CD4-positive, CD25-positive, alpha-beta regulatory T cell (primary cell): ENCODE data around the gene DLK2. TPM values are rescaled to one million over a fixed set of nuclear protein-coding genes. Genes with fewer than 3 reads are reported as not detected.
"Not testable (repeated sequence)": the region's sequence is repeated elsewhere in the genome, so short reads cannot be mapped to it uniquely, and the experiment has no call there.

Source experiments
- ATAC-seq, 2 donors: fragments of 150-1000 bp; cut with Tn5 transposase; one replicate each; pipeline ENCODE4 v1.10.0; 2021; ENCODE audit warnings: low read depth in 2 of 2, moderate number of reproducible peaks in 2 of 2, moderate library complexity in 1 of 2
- DNase-seq, 3 donors: peaks; one replicate each; pipeline versions ENCODE4 v3.0.0 to v3.0.0-alpha.2; 2012 to 2022; ENCODE audit warnings: mixed read lengths in 1 of 3
- H3K27ac ChIP-seq: one replicate; pipeline ENCODE4 v1.7.0; 2013; ENCODE audit warnings: mild to moderate bottlenecking, low read length; ENCODE audit not compliant: insufficient read depth, poor library complexity, severe bottlenecking
- H3K27me3 ChIP-seq: one replicate; pipeline ENCODE4 v1.7.0; 2013; ENCODE audit warnings: low read length; ENCODE audit not compliant: control insufficient read depth, insufficient read depth
- H3K36me3 ChIP-seq: one replicate; pipeline ENCODE4 v1.7.0; 2013; ENCODE audit warnings: mild to moderate bottlenecking, low read length, moderate library complexity; ENCODE audit not compliant: control insufficient read depth, insufficient read depth
- H3K4me1 ChIP-seq: 2 replicates; pipeline ENCODE4 v1.7.0; 2013; ENCODE audit warnings: mild to moderate bottlenecking, low read length; ENCODE audit not compliant: insufficient read depth, control insufficient read depth, poor library complexity, severe bottlenecking
- H3K4me3 ChIP-seq: one replicate; pipeline ENCODE4 v1.7.0; 2013; ENCODE audit warnings: low read depth, mild to moderate bottlenecking, low read length, moderate library complexity
- H3K9me3 ChIP-seq, 2 experiments: 1 replicate in 1 of 2; 2 replicates in 1 of 2; pipeline ENCODE4 v1.7.0; 2013; ENCODE audit warnings: low read length in 2 of 2, mild to moderate bottlenecking in 1 of 2, moderate library complexity in 1 of 2; ENCODE audit not compliant: control insufficient read depth in 2 of 2
- H3K27ac Mint-ChIP-seq, 3 donors: one replicate each; pipeline ENCODE4 v1.8.0; 2020 to 2022; ENCODE audit warnings: mild to moderate bottlenecking in 3 of 3, mixed read lengths in 3 of 3, moderate library complexity in 2 of 3
- H3K27me3 Mint-ChIP-seq: one replicate; pipeline ENCODE4 v1.8.0; 2022; ENCODE audit warnings: mild to moderate bottlenecking, mixed read lengths
- H3K36me3 Mint-ChIP-seq: one replicate; pipeline ENCODE4 v1.8.0; 2020; ENCODE audit warnings: mixed read lengths
- H3K4me1 Mint-ChIP-seq, 4 donors: one replicate each; pipeline ENCODE4 v1.8.0; 2020 to 2022; ENCODE audit warnings: mixed read lengths in 4 of 4, mild to moderate bottlenecking in 1 of 4
- H3K4me3 Mint-ChIP-seq, 4 donors: one replicate each; pipeline ENCODE4 v1.8.0; 2020 to 2022; ENCODE audit warnings: mild to moderate bottlenecking in 4 of 4, mixed read lengths in 4 of 4, moderate library complexity in 3 of 4
- H3K9me3 Mint-ChIP-seq, 7 donors: one replicate each; pipeline ENCODE4 v1.8.0; 2020 to 2022; ENCODE audit warnings: mixed read lengths in 7 of 7, mild to moderate bottlenecking in 3 of 7, moderate library complexity in 2 of 7
- polyA plus RNA-seq, 4 donors: library from polyadenylated mRNA; unstranded; fragments of 300-500 nt; fragmentation: Illumina TruSeq; gene quantifications; one replicate each; pipeline ENCODE4 v1.2.3, GENCODE V29; 2021
- total RNA-seq: library from RNA; stranded (reverse); gene quantifications from one replicate; pipeline ENCODE4 v1.2.3, GENCODE V29; 2022

The DLK2 gene
- total and polyA plus RNA-seq, 5 donors from 2014 or later: 0.20 to 0.87 (median 0.73) TPM; not detected in 1

- no peak for ATAC-seq
- H3K4me1 ChIP-seq: peaks cover 12% of the 10 kb centered on the region
- H3K27me3 ChIP-seq: peaks cover 8% of the 10 kb centered on the region
- Mint-ChIP-seq H3K27me3 (peaks cover 29% of the 10 kb centered on the region), H3K27ac (no peak overlapping the region), H3K4me3 (no peak overlapping the region), H3K9me3 (peaks cover 0 to 2% (median 0%) of the 10 kb centered on the region in 7 donors), H3K36me3 (no peaks in the 10 kb centered on the region), H3K4me1 (peaks cover 0 to 11% (median 5%) of the 10 kb centered on the region in 4 donors)
- peak in 1 of 3 donors; percentile 14 for DNase-seq
- H3K36me3 ChIP-seq: no peaks in the 10 kb centered on the region
- no peak overlapping the region for H3K27ac ChIP-seq
- H3K9me3 ChIP-seq: no peaks in the 10 kb centered on the region
- no peak overlapping the region for H3K4me3 ChIP-seq
Measured at GRCh38 chr6:43459535-43459934, 4.2 kb upstream of the DLK2 start.

- Mint-ChIP-seq H3K27me3 (peaks cover 29% of the 10 kb centered on the region), H3K4me1 (peaks cover 0 to 20% (median 5%) of the 10 kb centered on the region in 4 donors)
- H3K4me1 ChIP-seq: peaks cover 15% of the 10 kb centered on the region
- not testable (repeated sequence) for H3K4me3 ChIP-seq, H3K36me3 Mint-ChIP-seq, H3K27ac ChIP-seq, H3K27me3 ChIP-seq, H3K27ac Mint-ChIP-seq, H3K4me3 Mint-ChIP-seq, H3K9me3 ChIP-seq, DNase-seq, H3K36me3 ChIP-seq, H3K9me3 Mint-ChIP-seq, ATAC-seq
Measured at GRCh38 chr6:43458154-43458553, 2.8 kb upstream of the DLK2 start.

GRCh38 chr6:43457643-43458042, 2.3 kb upstream of the DLK2 start:
- peaks cover 15% of the 10 kb centered on the region for H3K4me1 ChIP-seq
- Mint-ChIP-seq H3K4me1 (peaks cover 0 to 20% (median 7%) of the 10 kb centered on the region in 4 donors), H3K36me3 (no peaks in the 10 kb centered on the region), H3K27ac (no peak overlapping the region), H3K27me3 (peaks cover 29% of the 10 kb centered on the region), H3K4me3 (no peak overlapping the region), H3K9me3 (peaks cover 0 to 2% (median 0%) of the 10 kb centered on the region in 7 donors)
- DNase-seq (no peak), ATAC-seq (no peak)
- H3K36me3 ChIP-seq: no peaks in the 10 kb centered on the region
- H3K9me3 ChIP-seq: no peaks in the 10 kb centered on the region
- no peak overlapping the region for H3K27ac ChIP-seq
- H3K4me3 ChIP-seq: no peak overlapping the region
- H3K27me3 ChIP-seq: peaks cover 5% of the 10 kb centered on the region

- Mint-ChIP-seq H3K27ac (peak overlapping the region in 2 of 3 donors; percentile 66 to 76), H3K36me3 (peaks cover 2% of the 10 kb centered on the region), H3K27me3 (peaks cover 16% of the 10 kb centered on the region), H3K9me3 (peaks cover 0 to 2% (median 0%) of the 10 kb centered on the region in 7 donors), H3K4me3 (peak overlapping the region; percentile 18 to 88 (median 81)), H3K4me1 (peaks cover 0 to 20% (median 7%) of the 10 kb centered on the region in 4 donors)
- ATAC-seq: peak; percentile 43 to 52
- Histone ChIP-seq H3K4me1 (peaks cover 15% of the 10 kb centered on the region), H3K36me3 (peaks cover 16% of the 10 kb centered on the region), H3K27ac (peak overlapping the region; percentile 45), H3K4me3 (no peak overlapping the region), H3K9me3 (no peaks in the 10 kb centered on the region), H3K27me3 (no peaks in the 10 kb centered on the region)
- peak; percentile 27 to 29 (median 28) for DNase-seq
Measured at GRCh38 chr6:43454696-43455530, 435 bp downstream of the DLK2 start.

- H3K27me3 ChIP-seq: no peaks in the 10 kb centered on the region
- Mint-ChIP-seq H3K4me3 (peak overlapping the region; percentile 18 to 88 (median 81)), H3K27me3 (peaks cover 14% of the 10 kb centered on the region), H3K4me1 (peaks cover 0 to 20% (median 7%) of the 10 kb centered on the region in 4 donors), H3K36me3 (peaks cover 4% of the 10 kb centered on the region), H3K9me3 (peaks cover 0 to 2% (median 0%) of the 10 kb centered on the region in 7 donors), H3K27ac (peak overlapping the region in 2 of 3 donors; percentile 24 to 60)
- H3K4me1 ChIP-seq: peaks cover 15% of the 10 kb centered on the region
- peak overlapping the region; percentile 45 for H3K27ac ChIP-seq
- DNase-seq (peak; percentile 49 to 71 (median 54)), ATAC-seq (peak; percentile 38 to 51)
- H3K9me3 ChIP-seq: no peaks in the 10 kb centered on the region
- no peak overlapping the region for H3K4me3 ChIP-seq
- H3K36me3 ChIP-seq: peaks cover 22% of the 10 kb centered on the region
Measured at GRCh38 chr6:43454290-43454695, 1.1 kb downstream of the DLK2 start.

- peaks cover 14% of the 10 kb centered on the region for H3K27me3 Mint-ChIP-seq
- H3K4me1 Mint-ChIP-seq: peaks cover 0 to 20% (median 7%) of the 10 kb centered on the region in 4 donors
- H3K36me3 Mint-ChIP-seq: peaks cover 5% of the 10 kb centered on the region
- DNase-seq: no peak
- H3K9me3 Mint-ChIP-seq: peaks cover 0 to 2% (median 0%) of the 10 kb centered on the region in 7 donors
- Histone ChIP-seq H3K27ac (no peak overlapping the region), H3K27me3 (no peaks in the 10 kb centered on the region), H3K4me1 (peaks cover 15% of the 10 kb centered on the region), H3K9me3 (no peaks in the 10 kb centered on the region), H3K36me3 (peaks cover 26% of the 10 kb centered on the region), H3K4me3 (no peak overlapping the region)
- peak overlapping the region; percentile 18 to 88 (median 81) for H3K4me3 Mint-ChIP-seq
- H3K27ac Mint-ChIP-seq: peak overlapping the region; percentile 24 to 66 (median 60)
- no peak for ATAC-seq
Measured at GRCh38 chr6:43453831-43454230, 1.5 kb downstream of the DLK2 start.

- peaks cover 36% of the 10 kb centered on the region for H3K36me3 ChIP-seq
- no peak for DNase-seq
- Mint-ChIP-seq H3K27me3 (peaks cover 14% of the 10 kb centered on the region), H3K27ac (no peak overlapping the region), H3K9me3 (peaks cover 0 to 2% (median 0%) of the 10 kb centered on the region in 7 donors), H3K4me1 (peaks cover 0 to 20% (median 7%) of the 10 kb centered on the region in 4 donors), H3K4me3 (peak overlapping the region in 2 of 4 donors; percentile 18), H3K36me3 (peaks cover 11% of the 10 kb centered on the region)
- no peak for ATAC-seq
- no peaks in the 10 kb centered on the region for H3K27me3 ChIP-seq
- H3K4me1 ChIP-seq: peaks cover 15% of the 10 kb centered on the region
- H3K9me3 ChIP-seq: no peaks in the 10 kb centered on the region
- no peak overlapping the region for H3K27ac ChIP-seq
- no peak overlapping the region for H3K4me3 ChIP-seq
Measured at GRCh38 chr6:43452896-43453295, 2.5 kb downstream of the DLK2 start.
